ENCODE results near the gene CAPNS1. TPM values are rescaled to one million over a fixed set of nuclear protein-coding genes. Genes with fewer than 3 reads are reported as not detected.

CAPNS1 gene
- total RNA-seq, 1 experiment from 2014 or later, result 577 TPM

DNA sequence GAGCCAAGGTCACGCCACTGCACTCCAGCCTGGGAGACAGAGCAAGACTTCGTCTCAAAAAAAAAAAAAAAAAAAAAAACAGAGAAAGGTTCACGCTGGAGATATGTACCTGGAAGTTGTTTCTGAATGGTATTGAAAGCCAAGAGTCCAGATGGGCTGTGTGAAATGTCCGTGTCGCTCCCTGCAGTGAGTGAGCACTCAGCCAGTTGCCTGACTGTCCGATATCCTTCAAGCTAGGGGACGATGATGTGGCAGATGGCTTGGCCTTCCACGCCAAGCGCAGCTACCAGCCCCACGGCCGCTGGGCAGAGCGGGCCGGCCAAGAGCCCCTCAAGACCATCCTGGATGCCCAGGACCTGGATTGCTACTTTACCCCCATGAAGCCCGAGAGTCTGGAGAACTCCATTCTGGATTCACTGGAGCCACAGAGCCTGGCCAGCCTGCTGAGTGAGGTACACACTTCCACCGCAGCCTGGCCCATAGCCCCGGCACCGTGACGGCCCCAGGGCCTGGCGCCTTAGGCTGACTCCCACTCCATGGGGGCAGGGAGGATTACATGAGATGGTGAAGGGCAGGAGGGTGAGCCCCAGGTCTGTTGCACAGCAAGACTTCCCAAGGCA lies 40.6 kb upstream of the CAPNS1 start:
- CTCF ChIA-PET, result interaction anchor here (0.6 kb wide), 1 partner anchor 212 kb away, joined by 4 read pairs; no protein-coding TSS in a partner anchor
- no peak for TF ChIP-seq EZH2 (IDR thresholded peaks at IDR 0.05; ENCODE audit: borderline replicate concordance, low read depth, low read length, poor library complexity, severe bottlenecking)
- TF ChIP-seq, protein P1, sequence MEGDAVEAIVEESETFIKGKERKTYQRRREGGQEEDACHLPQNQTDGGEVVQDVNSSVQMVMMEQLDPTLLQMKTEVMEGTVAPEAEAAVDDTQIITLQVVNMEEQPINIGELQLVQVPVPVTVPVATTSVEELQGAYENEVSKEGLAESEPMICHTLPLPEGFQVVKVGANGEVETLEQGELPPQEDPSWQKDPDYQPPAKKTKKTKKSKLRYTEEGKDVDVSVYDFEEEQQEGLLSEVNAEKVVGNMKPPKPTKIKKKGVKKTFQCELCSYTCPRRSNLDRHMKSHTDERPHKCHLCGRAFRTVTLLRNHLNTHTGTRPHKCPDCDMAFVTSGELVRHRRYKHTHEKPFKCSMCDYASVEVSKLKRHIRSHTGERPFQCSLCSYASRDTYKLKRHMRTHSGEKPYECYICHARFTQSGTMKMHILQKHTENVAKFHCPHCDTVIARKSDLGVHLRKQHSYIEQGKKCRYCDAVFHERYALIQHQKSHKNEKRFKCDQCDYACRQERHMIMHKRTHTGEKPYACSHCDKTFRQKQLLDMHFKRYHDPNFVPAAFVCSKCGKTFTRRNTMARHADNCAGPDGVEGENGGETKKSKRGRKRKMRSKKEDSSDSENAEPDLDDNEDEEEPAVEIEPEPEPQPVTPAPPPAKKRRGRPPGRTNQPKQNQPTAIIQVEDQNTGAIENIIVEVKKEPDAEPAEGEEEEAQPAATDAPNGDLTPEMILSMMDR (conservative IDR thresholded peaks at IDR 0.05; ENCODE audit: low read depth, low read length), result no peak
- intact Hi-C loops (cut with micrococcal nuclease; ENCODE audit: unreplicated experiment), result no loop called here
- Histone ChIP-seq H3K4me1 (ENCODE audit: insufficient read depth, low read length, poor library complexity, severe bottlenecking) (no peaks in the 10 kb centered on the region), H3K9me3 (ENCODE audit: low read depth, low read length, poor library complexity, severe bottlenecking) (no peaks in the 10 kb centered on the region), H3K4me3 (ENCODE audit: low read depth, low read length, poor library complexity, severe bottlenecking) (no peak overlapping the region), H3K36me3 (ENCODE audit: insufficient read depth, low read length, poor library complexity, severe bottlenecking) (peaks cover 37% of the 10 kb centered on the region), H3K27ac (ENCODE audit: low read depth, low read length, poor library complexity, severe bottlenecking) (peak overlapping the region; percentile 13), H3K27me3 (replicated peaks; ENCODE audit: insufficient read depth, low read depth, low read length, poor library complexity) (no peaks in the 10 kb centered on the region)
- DNase-seq (ENCODE audit: low spot score), result no peak
- POLR2A ChIA-PET (ENCODE audit: low non-redundant PET), result no interaction called here
- BruUV-seq (replicated peaks), result no TSS peak

DNA sequence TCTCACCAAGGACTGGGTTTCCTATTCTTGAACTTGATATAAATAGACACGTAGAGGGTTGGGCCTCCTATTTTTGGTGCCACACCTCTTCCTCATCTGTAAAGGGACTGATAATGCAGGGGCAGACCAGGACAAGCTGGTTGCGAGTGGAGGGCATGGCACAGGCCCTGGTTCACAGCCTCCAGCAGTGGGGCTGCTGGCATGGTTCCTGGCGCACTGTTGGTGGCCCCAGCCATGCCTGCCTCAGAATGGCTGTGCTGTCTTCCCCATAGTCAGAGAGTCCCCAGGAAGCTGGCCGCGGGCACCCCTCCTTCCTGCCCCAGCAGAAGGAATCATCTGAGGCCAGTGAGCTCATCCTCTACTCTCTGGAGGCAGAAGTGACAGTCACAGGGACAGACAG lies 39.4 kb upstream of the CAPNS1 start:
- no peak overlapping the region for H3K4me3 ChIP-seq (ENCODE audit: low read depth, low read length, poor library complexity, severe bottlenecking)
- BruUV-seq (replicated peaks), result no TSS peak
- TF ChIP-seq, protein P1 (conservative IDR thresholded peaks at IDR 0.05; ENCODE audit: low read depth, low read length), result no peak
- TF ChIP-seq EZH2 (IDR thresholded peaks at IDR 0.05; ENCODE audit: borderline replicate concordance, low read depth, low read length, poor library complexity, severe bottlenecking), result no peak
- ChIA-PET CTCF (no interaction called here), POLR2A (ENCODE audit: low non-redundant PET) (no interaction called here)
- no peak overlapping the region for H3K27ac ChIP-seq (ENCODE audit: low read depth, low read length, poor library complexity, severe bottlenecking)
- intact Hi-C loops (cut with micrococcal nuclease; ENCODE audit: unreplicated experiment), result no loop called here
- no peaks in the 10 kb centered on the region for H3K9me3 ChIP-seq (ENCODE audit: low read depth, low read length, poor library complexity, severe bottlenecking)
- no peaks in the 10 kb centered on the region for H3K4me1 ChIP-seq (ENCODE audit: insufficient read depth, low read length, poor library complexity, severe bottlenecking)
- peaks cover 48% of the 10 kb centered on the region for H3K36me3 ChIP-seq (ENCODE audit: insufficient read depth, low read length, poor library complexity, severe bottlenecking)
- no peaks in the 10 kb centered on the region for H3K27me3 ChIP-seq (replicated peaks; ENCODE audit: insufficient read depth, low read depth, low read length, poor library complexity)
- no peak for DNase-seq (ENCODE audit: low spot score)

DNA sequence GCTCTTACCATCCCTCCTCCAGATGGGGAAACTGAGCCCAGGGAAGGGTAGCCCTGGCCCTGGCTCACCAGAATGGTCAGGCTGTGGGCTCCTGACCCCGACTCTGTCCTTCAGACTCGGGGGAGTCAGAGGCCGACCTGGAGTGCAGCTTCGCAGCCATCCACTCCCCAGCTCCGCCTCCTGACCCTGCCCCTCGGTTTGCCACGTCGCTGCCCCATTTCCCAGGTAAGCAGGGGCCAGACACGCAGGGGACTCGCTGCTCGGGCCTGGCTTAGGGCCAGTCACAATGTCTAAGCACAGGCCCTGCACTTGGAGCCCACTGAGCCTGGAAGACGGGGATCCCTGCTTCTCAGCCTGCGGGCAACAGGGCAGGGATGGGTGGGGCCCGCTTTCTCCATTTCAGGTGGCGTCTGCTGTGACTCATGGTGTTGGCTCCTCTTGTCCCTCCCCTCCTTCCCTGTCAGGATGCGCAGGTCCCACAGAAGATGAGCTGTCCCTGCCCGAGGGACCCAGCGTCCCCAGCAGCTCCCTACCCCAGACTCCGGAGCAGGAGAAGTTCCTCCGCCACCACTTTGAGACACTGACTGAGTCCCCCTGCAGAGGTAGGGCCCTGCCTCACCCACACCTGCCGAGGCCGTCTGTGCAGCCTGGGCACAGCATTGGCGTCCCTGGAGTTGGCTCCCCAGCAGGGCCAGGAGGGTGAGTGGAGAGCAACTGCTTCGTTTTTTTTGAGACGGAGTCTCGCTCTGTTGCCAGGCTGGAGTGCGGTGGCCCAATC lies 38.1 kb upstream of the CAPNS1 start:
- no peaks in the 10 kb centered on the region for H3K27me3 ChIP-seq (replicated peaks; ENCODE audit: insufficient read depth, low read depth, low read length, poor library complexity)
- TF ChIP-seq, protein P1 (conservative IDR thresholded peaks at IDR 0.05; ENCODE audit: low read depth, low read length), result no peak
- no peak for TF ChIP-seq EZH2 (IDR thresholded peaks at IDR 0.05; ENCODE audit: borderline replicate concordance, low read depth, low read length, poor library complexity, severe bottlenecking)
- H3K9me3 ChIP-seq (ENCODE audit: low read depth, low read length, poor library complexity, severe bottlenecking), result no peaks in the 10 kb centered on the region
- BruUV-seq (replicated peaks), result no TSS peak
- intact Hi-C loops (cut with micrococcal nuclease; ENCODE audit: unreplicated experiment), result no loop called here
- ChIA-PET CTCF (no interaction called here), POLR2A (ENCODE audit: low non-redundant PET) (no interaction called here)
- no peaks in the 10 kb centered on the region for H3K4me1 ChIP-seq (ENCODE audit: insufficient read depth, low read length, poor library complexity, severe bottlenecking)
- H3K36me3 ChIP-seq (ENCODE audit: insufficient read depth, low read length, poor library complexity, severe bottlenecking), result peaks cover 47% of the 10 kb centered on the region
- no peak overlapping the region for H3K4me3 ChIP-seq (ENCODE audit: low read depth, low read length, poor library complexity, severe bottlenecking)
- DNase-seq (ENCODE audit: low spot score), result no peak
- no peak overlapping the region for H3K27ac ChIP-seq (ENCODE audit: low read depth, low read length, poor library complexity, severe bottlenecking)
